ENCODE data around the gene AUTS2.

Gene AUTS2

GRCh38 chr7:69738396-69738951 is 140.2 kb downstream of the AUTS2 start:
- DNase-seq = no peak

- no peak for DNase-seq
These were observed 140.9 kb downstream of the AUTS2 start for GRCh38 chr7:69739190-69739589.

GRCh38 chr7:69739931-69740431 is 141.7 kb downstream of the AUTS2 start:
- DNase-seq = no peak

GRCh38 chr7:69742237-69742636 is 144.0 kb downstream of the AUTS2 start:
- no peak for DNase-seq

- no peak for DNase-seq
These were observed 145.2 kb downstream of the AUTS2 start for GRCh38 chr7:69743436-69743835.

GRCh38 chr7:69744026-69744425 is 145.8 kb downstream of the AUTS2 start:
- DNase-seq = no peak

GRCh38 chr7:69746383-69746782 is 148.1 kb downstream of the AUTS2 start:
- no peak for DNase-seq

GRCh38 chr7:69747144-69747543 is 148.9 kb downstream of the AUTS2 start:
- no peak for DNase-seq

- DNase-seq = no peak
These were observed 150.3 kb downstream of the AUTS2 start for GRCh38 chr7:69748530-69748929.

GRCh38 chr7:69749372-69749979 is 151.2 kb downstream of the AUTS2 start:
- no peak for DNase-seq

- no peak for DNase-seq
These were observed 151.7 kb downstream of the AUTS2 start for GRCh38 chr7:69749994-69750393.

GRCh38 chr7:69751026-69751425 is 152.8 kb downstream of the AUTS2 start:
- no peak for DNase-seq

GRCh38 chr7:69753981-69754380 is 155.7 kb downstream of the AUTS2 start:
- DNase-seq = no peak

- DNase-seq = no peak
These were observed 156.2 kb downstream of the AUTS2 start for GRCh38 chr7:69754476-69754875.

GRCh38 chr7:69756235-69756634 is 158.0 kb downstream of the AUTS2 start:
- DNase-seq = no peak

- DNase-seq = no peak
These were observed 159.3 kb downstream of the AUTS2 start for GRCh38 chr7:69757528-69757927.

- no peak for DNase-seq
These were observed 159.7 kb downstream of the AUTS2 start for GRCh38 chr7:69757981-69758430.

- DNase-seq = no peak
These were observed 161.1 kb downstream of the AUTS2 start for GRCh38 chr7:69759373-69759772.

GRCh38 chr7:69761290-69761922 is 163.1 kb downstream of the AUTS2 start:
- DNase-seq = no peak

GRCh38 chr7:69762821-69763352 is 164.6 kb downstream of the AUTS2 start:
- no peak for DNase-seq

- no peak for DNase-seq
These were observed 165.2 kb downstream of the AUTS2 start for GRCh38 chr7:69763513-69763912.

- DNase-seq = no peak
These were observed 165.9 kb downstream of the AUTS2 start for GRCh38 chr7:69764147-69764546.

GRCh38 chr7:69764681-69765080 is 166.4 kb downstream of the AUTS2 start:
- no peak for DNase-seq

- no peak for DNase-seq
These were observed 167.6 kb downstream of the AUTS2 start for GRCh38 chr7:69765879-69766278.
